IPS-15b (cell line): ENCODE measurements around the gene MRI1.
"Not testable (repeated sequence)": the region's sequence is repeated elsewhere in the genome, so short reads cannot be mapped to it uniquely, and the experiment has no call there.

Experiments used
- H3K27me3 ChIP-seq: one replicate; pipeline ENCODE4 v1.6.1; 2013; ENCODE audit warnings: low read length; ENCODE audit not compliant: control insufficient read depth, insufficient read depth
- H3K36me3 ChIP-seq: one replicate; pipeline ENCODE4 v1.6.1; 2013; ENCODE audit warnings: low read length; ENCODE audit not compliant: control insufficient read depth, insufficient read depth
- H3K4me1 ChIP-seq: one replicate; pipeline ENCODE4 v1.6.1; 2013; ENCODE audit warnings: mild to moderate bottlenecking, low read length; ENCODE audit not compliant: control insufficient read depth, insufficient read depth
- H3K4me3 ChIP-seq: one replicate; pipeline ENCODE4 v1.5.1; 2013; ENCODE audit warnings: low read depth, low read length
- H3K9ac ChIP-seq: one replicate; pipeline ENCODE4 v1.6.1; 2013; ENCODE audit warnings: low read depth, mild to moderate bottlenecking, low read length
- H3K9me3 ChIP-seq: one replicate; pipeline ENCODE4 v1.6.1; 2013; ENCODE audit warnings: mild to moderate bottlenecking, low read length; ENCODE audit not compliant: control insufficient read depth, insufficient read depth

The MRI1 gene

DNA sequence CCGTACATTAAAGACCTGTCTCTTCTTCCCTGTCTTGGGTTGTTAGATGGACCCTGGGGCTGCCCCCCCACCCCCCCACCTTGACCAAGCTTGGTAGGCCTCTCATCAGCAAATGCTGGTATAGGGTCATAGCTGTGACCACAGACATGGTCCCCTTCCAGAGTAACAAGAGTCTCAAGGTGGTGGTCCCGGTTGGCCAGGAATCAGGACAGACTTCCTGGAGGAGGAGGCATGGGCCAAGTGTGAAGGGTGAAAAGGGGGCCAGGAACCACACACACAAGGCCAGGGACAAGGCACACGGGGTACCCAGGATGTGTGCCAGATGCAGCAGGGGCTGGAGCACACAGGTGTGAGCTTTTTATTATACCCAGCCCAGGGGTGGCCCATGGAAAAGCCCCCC, 1.1 kb upstream of the MRI1 start:
- H3K4me3 ChIP-seq, result no peak overlapping the region

DNA sequence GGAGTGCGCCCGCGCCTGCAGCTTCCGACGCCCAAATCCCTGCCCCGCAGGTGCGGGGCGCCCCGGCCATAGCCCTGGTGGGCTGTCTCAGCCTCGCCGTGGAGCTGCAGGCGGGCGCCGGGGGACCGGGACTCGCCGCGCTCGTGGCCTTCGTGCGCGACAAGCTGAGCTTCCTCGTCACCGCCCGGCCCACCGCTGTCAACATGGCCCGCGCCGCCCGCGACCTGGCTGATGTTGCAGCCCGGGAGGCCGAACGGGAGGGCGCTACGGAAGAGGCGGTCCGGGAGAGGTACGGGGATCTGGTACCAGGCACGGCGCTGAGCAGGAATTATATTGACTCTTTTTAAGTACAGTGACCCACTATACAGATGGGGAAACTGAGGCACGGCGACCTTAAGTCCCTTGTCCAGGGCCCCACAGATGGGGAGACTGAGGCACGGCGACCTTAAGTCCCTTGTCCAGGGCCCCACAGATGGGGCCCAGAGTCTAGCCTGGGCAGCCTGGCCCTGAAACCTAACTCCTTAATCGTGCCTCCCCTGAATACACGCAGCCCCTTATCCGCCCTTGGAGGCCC, 586 bp downstream of the MRI1 start:
- peaks cover 13% of the 10 kb centered on the region for H3K36me3 ChIP-seq
- no peaks in the 10 kb centered on the region for H3K27me3 ChIP-seq
- H3K4me3 ChIP-seq, result peak overlapping the region; percentile 63
- no peaks in the 10 kb centered on the region for H3K4me1 ChIP-seq
- H3K9ac ChIP-seq, result no peak overlapping the region
- H3K9me3 ChIP-seq, result no peaks in the 10 kb centered on the region

More for the DNA sequence above, 1.1 kb upstream of the MRI1 start:
- Histone ChIP-seq H3K27me3 (no peaks in the 10 kb centered on the region), H3K36me3 (peaks cover 19% of the 10 kb centered on the region), H3K9me3 (no peaks in the 10 kb centered on the region), H3K4me1 (no peaks in the 10 kb centered on the region), H3K9ac (no peak overlapping the region)

DNA sequence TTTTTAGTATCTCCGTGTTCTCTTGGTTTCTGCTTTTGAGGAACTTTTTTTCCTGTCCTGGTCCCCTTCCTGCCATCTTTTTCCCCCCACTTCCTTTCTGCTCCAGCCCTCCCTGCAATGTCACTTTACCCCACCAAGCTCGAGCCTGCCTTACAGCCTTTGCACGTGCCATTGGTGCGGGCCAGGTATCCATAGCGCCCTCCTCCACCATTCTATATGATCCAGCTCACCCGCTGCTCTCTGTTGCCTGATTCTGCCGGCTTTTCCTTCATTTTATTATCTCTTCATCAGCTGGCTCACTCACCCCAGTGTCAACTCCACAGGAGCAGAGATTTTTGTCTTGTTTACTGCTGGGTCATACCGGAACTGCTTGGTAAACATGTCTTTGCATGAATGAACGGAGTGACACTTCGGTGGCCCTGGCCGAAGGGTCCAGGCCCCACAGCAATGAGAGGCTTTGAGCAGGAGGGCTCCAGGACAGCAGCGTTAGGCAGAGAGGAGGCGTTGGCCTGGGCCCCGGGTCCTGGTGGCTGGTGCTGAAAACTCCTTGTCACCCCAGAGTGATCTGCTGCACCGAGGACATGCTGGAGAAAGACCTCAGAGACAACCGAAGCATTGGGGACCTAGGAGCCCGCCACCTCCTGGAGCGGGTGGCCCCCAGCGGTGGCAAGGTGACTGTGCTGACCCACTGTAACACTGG, 1.2 kb downstream of the MRI1 start:
- Histone ChIP-seq H3K36me3 (peaks cover 14% of the 10 kb centered on the region), H3K4me3 (peak overlapping the region; percentile 63), H3K27me3 (no peaks in the 10 kb centered on the region), H3K4me1 (no peaks in the 10 kb centered on the region), H3K9me3 (no peaks in the 10 kb centered on the region), H3K9ac (no peak overlapping the region)

DNA sequence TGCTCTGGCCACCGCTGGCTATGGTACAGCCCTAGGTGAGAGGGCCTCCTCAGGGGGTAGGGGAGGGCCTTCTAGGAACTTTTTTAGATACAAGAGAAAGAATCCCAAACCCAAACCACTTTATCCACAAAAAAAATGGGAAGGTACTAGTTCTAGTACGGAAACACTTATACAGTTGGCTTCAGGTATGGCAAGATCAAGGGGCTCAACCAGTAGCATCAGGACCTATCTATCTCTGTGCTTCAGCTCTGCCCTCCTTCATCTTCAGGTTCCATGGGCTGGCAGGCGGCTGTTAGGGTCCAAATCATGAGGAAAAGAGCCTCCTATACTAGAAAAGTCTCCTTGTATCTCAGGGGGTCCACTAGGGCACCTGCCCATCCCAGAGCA, 1.8 kb downstream of the MRI1 start:
- Histone ChIP-seq H3K9me3 (no peaks in the 10 kb centered on the region), H3K9ac (no peak overlapping the region), H3K4me3 (no peak overlapping the region), H3K4me1 (no peaks in the 10 kb centered on the region), H3K36me3 (peaks cover 14% of the 10 kb centered on the region), H3K27me3 (no peaks in the 10 kb centered on the region)

DNA sequence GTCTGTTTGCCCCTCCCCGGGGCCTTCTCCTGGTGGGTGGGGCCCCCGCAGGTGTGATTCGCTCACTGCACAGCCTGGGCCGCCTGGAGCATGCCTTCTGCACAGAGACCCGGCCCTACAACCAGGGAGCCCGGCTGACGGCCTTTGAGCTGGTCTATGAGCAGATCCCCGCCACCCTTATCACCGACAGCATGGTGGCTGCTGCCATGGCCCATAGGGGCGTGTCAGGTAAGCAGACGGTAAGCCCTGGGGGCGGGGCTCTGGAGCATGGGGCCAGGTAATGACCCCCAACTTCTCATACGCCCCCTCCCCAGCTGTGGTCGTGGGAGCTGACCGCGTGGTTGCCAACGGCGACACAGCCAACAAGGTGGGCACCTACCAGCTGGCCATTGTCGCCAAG, 4.2 kb downstream of the MRI1 start:
- Histone ChIP-seq H3K9me3 (no peaks in the 10 kb centered on the region), H3K9ac (no peak overlapping the region), H3K27me3 (no peaks in the 10 kb centered on the region), H3K36me3 (peaks cover 11% of the 10 kb centered on the region), H3K4me1 (no peaks in the 10 kb centered on the region), H3K4me3 (no peak overlapping the region)

DNA sequence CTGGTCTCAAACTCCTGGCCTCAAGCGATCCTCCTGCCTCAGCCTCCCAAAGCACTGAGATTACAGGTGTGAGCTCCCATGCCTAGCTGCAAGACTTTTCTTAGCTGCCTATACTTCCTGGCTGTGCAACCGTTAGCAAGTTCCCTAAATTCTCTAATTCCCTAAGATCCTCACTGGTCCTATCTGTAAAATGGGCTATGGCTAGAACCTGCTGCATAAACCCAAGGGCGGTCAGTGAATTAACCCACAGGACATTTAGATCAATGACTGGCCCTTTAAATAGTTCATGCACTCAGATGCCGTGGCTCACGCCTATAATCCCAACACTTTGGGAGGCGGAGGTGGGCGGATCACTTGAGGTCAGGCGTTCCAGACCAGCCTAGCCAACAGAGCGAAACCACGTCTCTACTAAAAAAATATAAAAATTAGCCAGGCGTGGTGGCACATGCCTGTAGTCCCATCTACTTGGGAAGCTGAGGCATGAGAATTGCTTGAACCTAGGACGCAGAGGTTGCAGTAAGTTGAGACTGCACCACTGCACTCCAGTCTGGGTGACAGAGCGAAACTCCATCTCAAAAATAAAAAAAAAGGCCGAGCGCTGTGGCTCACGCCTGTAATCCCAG, 5.8 kb downstream of the MRI1 start:
- H3K4me3 ChIP-seq, result no peak overlapping the region
- H3K4me1 ChIP-seq, result no peaks in the 10 kb centered on the region
- H3K9me3 ChIP-seq, result no peaks in the 10 kb centered on the region
- no peak overlapping the region for H3K9ac ChIP-seq
- no peaks in the 10 kb centered on the region for H3K27me3 ChIP-seq
- peaks cover 11% of the 10 kb centered on the region for H3K36me3 ChIP-seq

DNA sequence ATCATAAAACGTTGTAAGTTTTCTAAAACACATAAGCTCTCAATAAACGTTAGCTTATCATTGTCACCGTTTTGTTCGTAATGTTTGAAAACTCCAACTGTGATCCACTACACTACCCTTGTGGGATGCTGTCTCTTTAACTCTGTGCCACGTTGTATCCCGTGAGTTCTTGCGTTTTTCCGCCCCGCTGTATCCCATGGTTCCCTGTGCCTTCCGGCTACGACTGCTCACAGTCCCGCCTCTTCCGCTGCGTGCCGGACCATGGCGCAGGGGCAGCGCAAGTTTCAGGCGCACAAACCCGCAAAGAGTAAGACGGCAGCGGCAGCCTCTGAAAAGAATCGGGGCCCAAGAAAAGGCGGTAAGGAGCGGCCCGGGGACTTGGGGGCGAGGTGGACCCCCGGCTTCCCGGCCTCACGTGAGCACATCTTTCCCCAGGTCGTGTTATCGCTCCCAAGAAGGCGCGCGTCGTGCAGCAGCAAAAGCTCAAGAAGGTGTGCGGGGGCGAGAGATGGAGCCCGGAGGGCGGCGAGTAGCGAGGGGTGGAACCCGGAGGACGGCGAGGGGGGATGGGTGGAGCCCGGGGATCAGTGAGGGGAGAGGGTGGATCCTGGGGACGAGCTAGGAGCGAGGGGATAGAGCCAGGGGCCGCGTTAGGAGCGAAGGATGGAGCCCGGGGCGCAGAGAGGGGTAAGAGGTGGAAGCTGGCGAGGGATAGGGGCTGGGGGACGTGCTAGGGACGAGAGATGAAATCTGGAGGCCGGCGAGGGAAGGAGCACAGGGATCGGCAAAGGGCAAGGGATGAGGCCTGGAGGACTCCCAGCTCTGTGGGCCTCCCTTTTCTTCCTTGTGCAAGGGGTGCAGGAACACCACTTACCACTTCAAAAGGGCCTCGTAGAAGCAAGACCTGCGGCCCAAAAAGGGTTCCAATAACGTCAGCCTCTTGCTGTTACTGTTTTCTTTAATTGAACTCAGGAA, 10.2 kb downstream of the MRI1 start, which contains the start of gene C19orf53:
C19orf53 (plus strand) TSS at position 240 of the 975 bp plus-strand sequence; CDS start at position 262, 22 bp downstream.
- Histone ChIP-seq H3K36me3 (peaks cover 31% of the 10 kb centered on the region), H3K4me1 (peaks cover 2% of the 10 kb centered on the region), H3K9ac (peak within 1 kb of the TSS; percentile 97), H3K4me3 (peak within 1 kb of the TSS; percentile 80), H3K27me3 (no peaks in the 10 kb centered on the region), H3K9me3 (no peaks in the 10 kb centered on the region)

DNA sequence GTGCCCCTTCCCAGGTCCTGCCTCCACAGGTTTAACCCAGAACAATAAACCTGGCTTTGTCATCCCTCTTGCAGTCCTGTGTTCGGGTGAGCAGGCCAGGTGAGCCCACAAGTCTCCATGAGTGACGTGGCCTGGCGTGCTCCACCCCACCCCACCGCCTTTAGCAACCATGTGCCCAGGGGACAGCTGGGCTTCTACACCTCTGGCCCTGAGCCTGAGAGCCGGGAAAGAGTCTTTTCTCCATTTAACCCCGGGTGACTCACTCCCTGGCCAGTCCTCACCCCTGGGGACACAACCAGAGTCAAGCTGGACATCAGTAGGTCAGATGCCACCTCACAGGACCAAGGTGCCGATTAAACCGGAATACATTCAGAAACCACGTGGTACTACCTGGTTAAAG, 14.1 kb downstream of the MRI1 start:
- no peaks in the 10 kb centered on the region for H3K9me3 ChIP-seq
- H3K36me3 ChIP-seq, result peaks cover 25% of the 10 kb centered on the region
- peaks cover 2% of the 10 kb centered on the region for H3K4me1 ChIP-seq
- H3K4me3 ChIP-seq, result no peak overlapping the region
- H3K9ac ChIP-seq, result no peak overlapping the region
- H3K27me3 ChIP-seq, result no peaks in the 10 kb centered on the region

DNA sequence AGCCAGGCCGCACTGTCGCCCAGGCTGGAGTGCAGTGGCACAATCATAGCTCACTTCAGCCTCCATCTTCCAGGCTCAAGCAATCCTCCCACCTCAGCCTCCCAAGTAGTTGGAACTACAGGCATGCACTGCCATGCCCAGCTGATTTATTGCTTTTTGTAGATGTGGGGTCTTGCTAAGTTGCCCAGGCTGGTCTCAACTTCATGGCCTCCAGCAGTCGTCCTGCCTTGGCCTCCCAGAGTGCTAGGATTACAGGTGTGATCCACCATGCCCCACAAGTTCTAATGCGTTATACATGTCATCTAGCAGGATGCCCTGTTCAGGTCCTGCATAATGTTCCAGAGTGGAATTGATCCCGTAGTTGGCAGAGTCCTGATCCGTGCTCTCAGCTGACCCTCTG, 14.5 kb downstream of the MRI1 start:
- peaks cover 2% of the 10 kb centered on the region for H3K4me1 ChIP-seq
- H3K9ac ChIP-seq, result no peak overlapping the region
- peaks cover 25% of the 10 kb centered on the region for H3K36me3 ChIP-seq
- no peak overlapping the region for H3K4me3 ChIP-seq
- H3K9me3 ChIP-seq, result no peaks in the 10 kb centered on the region
- no peaks in the 10 kb centered on the region for H3K27me3 ChIP-seq

DNA sequence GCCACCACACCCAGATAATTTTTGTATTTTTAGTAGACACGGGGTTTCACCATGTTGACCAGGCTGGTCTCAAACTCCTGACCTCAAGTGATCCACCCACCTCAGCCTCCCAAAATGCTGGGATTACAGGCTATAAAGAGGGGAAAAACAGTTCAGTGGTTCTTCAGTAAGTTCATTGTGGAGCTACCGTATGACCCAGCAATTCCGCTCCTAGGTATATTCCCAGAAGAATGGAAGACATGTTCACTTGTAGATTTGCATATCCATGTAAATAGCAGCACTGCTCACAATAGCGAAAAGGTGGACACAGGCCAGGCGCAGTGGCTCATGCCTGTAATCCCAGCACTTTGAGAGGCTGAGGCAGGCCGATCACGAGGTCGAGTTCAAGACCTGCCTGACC, 15.5 kb downstream of the MRI1 start:
- not testable (repeated sequence) for H3K9ac ChIP-seq, H3K4me3 ChIP-seq, H3K4me1 ChIP-seq, H3K9me3 ChIP-seq, H3K27me3 ChIP-seq
- peaks cover 25% of the 10 kb centered on the region for H3K36me3 ChIP-seq

DNA sequence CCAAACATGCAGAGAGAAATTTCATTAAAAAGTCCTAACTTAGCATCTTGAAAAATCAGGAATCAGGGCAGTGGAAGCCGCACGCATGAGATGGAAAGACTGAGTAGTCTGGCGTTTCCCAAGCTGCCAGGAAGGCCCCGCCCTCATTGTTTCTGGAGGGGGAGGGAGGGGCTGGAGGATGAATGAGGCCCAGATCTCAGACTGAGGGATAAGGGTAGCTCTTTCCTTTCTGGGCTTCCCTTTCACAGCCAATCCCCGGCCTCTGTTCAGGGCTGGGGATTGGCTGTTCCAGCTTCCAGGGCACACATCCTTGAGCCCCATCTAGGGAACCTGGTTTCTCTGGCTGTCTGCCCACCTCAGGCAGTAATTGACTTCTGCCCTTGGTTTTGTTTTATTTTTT, 17.2 kb downstream of the MRI1 start:
- H3K9me3 ChIP-seq, result no peaks in the 10 kb centered on the region
- peaks cover 21% of the 10 kb centered on the region for H3K36me3 ChIP-seq
- H3K4me1 ChIP-seq, result no peaks in the 10 kb centered on the region
- no peak overlapping the region for H3K4me3 ChIP-seq
- no peaks in the 10 kb centered on the region for H3K27me3 ChIP-seq
- no peak overlapping the region for H3K9ac ChIP-seq
